ENCODE measurements around the gene NFATC2. TPM values are rescaled to one million over a fixed set of nuclear protein-coding genes. Genes with fewer than 3 reads are reported as not detected.

NFATC2 gene
- total and polyA plus RNA-seq, 12 donors, result 0.61 to 7.7 (median 4.0) TPM

- Histone ChIP-seq H3K4me3 (no peak overlapping the region), H3K36me3 (replicated peaks in 1 of 2) (no peaks in the 10 kb centered on the region), H3K4me1 (replicated peaks in 1 of 2) (no peaks in the 10 kb centered on the region), H3K27ac (no peak overlapping the region), H3K9me3 (replicated peaks in 1 of 3) (no peaks in the 10 kb centered on the region), H3K27me3 (no peaks in the 10 kb centered on the region)
- 57 to 68% (median 61%) methylated on average over 4 of the region's 4 CpGs for WGBS, 4 donors
- intact Hi-C loops (cut with DNase I), result no loop called here
- TF ChIP-seq POLR2A (IDR thresholded peaks at IDR 0.05) (no peak), CTCF (IDR thresholded peaks at IDR 0.05) (no peak)
- no peak for DNase-seq
These were observed 43.5 kb upstream of the NFATC2 start for GRCh38 chr20:51586005-51586440.

GRCh38 chr20:51585148-51585547 lies 42.6 kb upstream of the NFATC2 start:
- DNase-seq, result no peak
- H3K9me3 ChIP-seq (replicated peaks in 1 of 3), result no peaks in the 10 kb centered on the region
- intact Hi-C loops (cut with DNase I), result no loop called here
- no peaks in the 10 kb centered on the region for H3K36me3 ChIP-seq (replicated peaks in 1 of 2)
- no peaks in the 10 kb centered on the region for H3K27me3 ChIP-seq
- no peaks in the 10 kb centered on the region for H3K4me1 ChIP-seq (replicated peaks in 1 of 2)
- no peak overlapping the region for H3K27ac ChIP-seq
- 78 to 86% (median 84%) methylated on average over 4 of the region's 4 CpGs for WGBS, 4 donors
- H3K4me3 ChIP-seq, result no peak overlapping the region
- no peak for TF ChIP-seq POLR2A (IDR thresholded peaks at IDR 0.05)
- no peak for TF ChIP-seq CTCF (IDR thresholded peaks at IDR 0.05)

- no peak for DNase-seq
- 77 to 89% (median 86%) methylated on average over 4 of the region's 4 CpGs for WGBS, 4 donors
- intact Hi-C loops (cut with DNase I), result no loop called here
- Histone ChIP-seq H3K9me3 (replicated peaks in 1 of 3) (no peaks in the 10 kb centered on the region), H3K36me3 (replicated peaks in 1 of 2) (no peaks in the 10 kb centered on the region), H3K4me3 (no peak overlapping the region), H3K4me1 (replicated peaks in 1 of 2) (no peaks in the 10 kb centered on the region), H3K27ac (no peak overlapping the region), H3K27me3 (no peaks in the 10 kb centered on the region)
- TF ChIP-seq POLR2A (IDR thresholded peaks at IDR 0.05) (no peak), CTCF (IDR thresholded peaks at IDR 0.05) (no peak)
These were observed 42.2 kb upstream of the NFATC2 start for GRCh38 chr20:51584737-51585136.

- no peaks in the 10 kb centered on the region for H3K27me3 ChIP-seq
- no peak overlapping the region for H3K27ac ChIP-seq
- 84 to 90% (median 88%) methylated on average over 7 to 8 of the region's 8 CpGs for WGBS, 4 donors
- no peak overlapping the region for H3K4me3 ChIP-seq
- H3K4me1 ChIP-seq (replicated peaks in 1 of 2), result no peaks in the 10 kb centered on the region
- TF ChIP-seq CTCF (IDR thresholded peaks at IDR 0.05), result no peak
- TF ChIP-seq POLR2A (IDR thresholded peaks at IDR 0.05), result no peak
- DNase-seq, result no peak
- no peaks in the 10 kb centered on the region for H3K36me3 ChIP-seq (replicated peaks in 1 of 2)
- intact Hi-C loops (cut with DNase I), result no loop called here
- no peaks in the 10 kb centered on the region for H3K9me3 ChIP-seq (replicated peaks in 1 of 3)
These were observed 41.6 kb upstream of the NFATC2 start for GRCh38 chr20:51584116-51584515.
